ENCODE data around the gene GRN. TPM values are rescaled to one million over a fixed set of nuclear protein-coding genes. Genes with fewer than 3 reads are reported as not detected.
A peak's percentile ranks its signal among the peaks of the same experiment; 100 is the strongest.

The GRN gene
- total RNA-seq, 2 donors from 2014 or later: 65.0 to 73.0 TPM

- no peaks in the 10 kb centered on the region for H3K36me3 Mint-ChIP-seq
- DNase-seq (ENCODE audit: low spot score in 2 of 2): peak; percentile 69 to 83
- ATAC-seq: peak; percentile 54 to 80
- H3K27ac Mint-ChIP-seq: no peak overlapping the region
- no peaks in the 10 kb centered on the region for H3K9me3 Mint-ChIP-seq
Measured at GRCh38 chr17:44350733-44351226, 5.7 kb downstream of the GRN start.

GRCh38 chr17:44351464-44351863, 6.4 kb downstream of the GRN start:
- Mint-ChIP-seq H3K9me3 (no peaks in the 10 kb centered on the region), H3K27ac (no peak overlapping the region), H3K36me3 (no peaks in the 10 kb centered on the region)
- DNase-seq (ENCODE audit: low spot score in 2 of 2) (no peak), ATAC-seq (no peak)

DNA sequence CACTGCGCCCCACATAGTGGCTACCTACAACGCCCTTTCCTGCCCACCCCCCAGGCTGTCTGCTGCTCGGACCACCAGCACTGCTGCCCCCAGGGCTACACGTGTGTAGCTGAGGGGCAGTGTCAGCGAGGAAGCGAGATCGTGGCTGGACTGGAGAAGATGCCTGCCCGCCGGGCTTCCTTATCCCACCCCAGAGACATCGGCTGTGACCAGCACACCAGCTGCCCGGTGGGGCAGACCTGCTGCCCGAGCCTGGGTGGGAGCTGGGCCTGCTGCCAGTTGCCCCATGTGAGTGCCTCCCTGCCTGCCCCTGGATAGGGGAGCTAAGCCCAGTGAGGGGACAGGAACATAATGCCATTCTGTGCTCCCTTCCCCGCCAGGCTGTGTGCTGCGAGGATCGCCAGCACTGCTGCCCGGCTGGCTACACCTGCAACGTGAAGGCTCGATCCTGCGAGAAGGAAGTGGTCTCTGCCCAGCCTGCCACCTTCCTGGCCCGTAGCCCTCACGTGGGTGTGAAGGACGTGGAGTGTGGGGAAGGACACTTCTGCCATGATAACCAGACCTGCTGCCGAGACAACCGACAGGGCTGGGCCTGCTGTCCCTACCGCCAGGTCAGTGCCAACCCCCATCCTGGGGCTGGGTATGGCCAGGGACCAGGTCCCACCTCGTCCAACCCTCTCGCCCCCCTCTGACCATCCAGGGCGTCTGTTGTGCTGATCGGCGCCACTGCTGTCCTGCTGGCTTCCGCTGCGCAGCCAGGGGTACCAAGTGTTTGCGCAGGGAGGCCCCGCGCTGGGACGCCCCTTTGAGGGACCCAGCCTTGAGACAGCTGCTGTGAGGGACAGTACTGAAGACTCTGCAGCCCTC, 7.1 kb downstream of the GRN start:
- no peak for DNase-seq (ENCODE audit: low spot score in 2 of 2)
- H3K36me3 Mint-ChIP-seq: no peaks in the 10 kb centered on the region
- no peak for ATAC-seq
- no peaks in the 10 kb centered on the region for H3K9me3 Mint-ChIP-seq
- no peak overlapping the region for H3K27ac Mint-ChIP-seq

DNA sequence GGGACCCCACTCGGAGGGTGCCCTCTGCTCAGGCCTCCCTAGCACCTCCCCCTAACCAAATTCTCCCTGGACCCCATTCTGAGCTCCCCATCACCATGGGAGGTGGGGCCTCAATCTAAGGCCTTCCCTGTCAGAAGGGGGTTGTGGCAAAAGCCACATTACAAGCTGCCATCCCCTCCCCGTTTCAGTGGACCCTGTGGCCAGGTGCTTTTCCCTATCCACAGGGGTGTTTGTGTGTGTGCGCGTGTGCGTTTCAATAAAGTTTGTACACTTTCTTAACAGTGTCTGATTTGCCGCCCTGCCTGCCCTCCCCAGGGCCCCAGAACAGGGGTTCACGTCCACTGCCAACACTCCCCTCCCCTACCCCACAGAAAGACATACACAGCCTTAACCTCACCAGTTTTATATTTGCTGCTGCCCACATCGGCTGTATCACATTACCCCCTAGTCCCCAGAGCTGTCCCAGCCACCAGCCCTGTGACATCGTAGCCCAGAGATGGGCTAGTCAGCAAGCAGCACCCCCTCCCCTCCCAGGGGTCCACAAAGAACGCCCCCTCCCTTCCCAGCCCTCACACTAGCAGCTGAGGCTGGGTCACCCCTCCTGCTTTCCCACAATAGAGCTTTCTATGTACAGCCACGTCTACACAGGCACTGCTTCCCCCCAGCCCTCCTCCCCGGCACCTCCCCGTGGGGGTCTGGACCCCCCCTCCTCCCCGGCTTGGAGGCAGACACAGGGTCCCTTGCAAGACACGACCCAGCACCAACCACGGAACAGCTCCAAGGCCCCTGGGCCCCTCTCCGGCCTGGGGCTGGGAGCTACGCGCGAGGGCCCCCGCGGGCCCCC, 7.9 kb downstream of the GRN start:
- no peak for ATAC-seq
- DNase-seq (ENCODE audit: low spot score in 2 of 2): no peak
- H3K27ac Mint-ChIP-seq: no peak overlapping the region
- no peaks in the 10 kb centered on the region for H3K9me3 Mint-ChIP-seq
- no peaks in the 10 kb centered on the region for H3K36me3 Mint-ChIP-seq

GRCh38 chr17:44353672-44354331, 8.7 kb downstream of the GRN start:
- ATAC-seq (peak; percentile 16 to 40), DNase-seq (ENCODE audit: low spot score in 2 of 2) (no peak)
- Mint-ChIP-seq H3K36me3 (no peaks in the 10 kb centered on the region), H3K27ac (no peak overlapping the region), H3K9me3 (no peaks in the 10 kb centered on the region)

DNA sequence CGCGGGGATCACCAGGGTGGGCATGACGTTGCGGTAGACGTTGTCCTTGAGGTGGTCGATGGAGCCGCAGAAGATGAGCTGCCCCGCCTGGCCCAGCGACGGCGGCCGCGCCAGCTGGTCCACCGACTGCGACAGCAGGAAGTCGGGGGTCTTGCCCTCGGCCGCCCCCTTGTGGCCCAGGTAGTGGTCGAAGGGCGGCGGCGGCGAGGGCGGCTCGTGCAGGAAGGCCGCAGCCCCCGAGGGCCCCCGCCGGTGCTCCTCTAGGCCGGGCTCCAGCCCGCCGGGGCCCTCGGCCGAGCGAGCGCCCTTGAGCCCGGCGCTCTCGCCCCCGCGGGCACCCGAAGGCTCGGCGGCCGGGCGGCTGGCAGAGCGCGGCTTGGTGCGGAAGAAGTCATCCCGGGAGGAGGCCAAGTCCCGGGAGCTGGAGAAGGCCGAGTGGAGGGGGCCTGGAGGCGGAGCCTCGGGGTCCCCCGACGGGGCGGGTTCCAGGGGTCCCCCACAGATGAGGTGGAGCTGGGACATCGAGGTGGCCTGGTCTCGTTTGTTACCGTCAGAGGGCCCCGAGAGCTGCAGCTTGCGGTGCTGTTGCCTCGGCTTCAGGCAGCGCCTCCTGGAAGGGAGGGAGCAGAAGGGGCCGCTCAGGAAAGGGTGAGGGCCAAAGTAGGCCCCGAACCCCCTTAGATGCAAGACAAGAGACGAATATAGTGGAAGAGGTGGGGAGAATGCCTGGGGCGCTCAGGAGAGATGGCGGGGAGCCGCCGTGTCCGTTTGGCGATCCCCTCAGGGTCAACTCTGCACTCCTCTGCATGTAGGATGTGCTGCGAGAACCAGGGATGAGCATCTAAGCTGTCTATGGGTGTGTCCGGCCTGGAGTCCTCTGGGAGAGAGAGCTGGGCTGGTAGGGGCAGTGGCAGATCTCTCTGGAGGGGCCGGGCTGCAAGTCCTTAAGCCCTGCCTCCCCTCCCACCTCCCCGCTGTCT, 9.8 kb downstream of the GRN start:
- Mint-ChIP-seq H3K9me3 (no peaks in the 10 kb centered on the region), H3K36me3 (no peaks in the 10 kb centered on the region), H3K27ac (no peak overlapping the region)
- peak in 1 of 2 donors; percentile 56 for ATAC-seq
- DNase-seq (ENCODE audit: low spot score in 2 of 2): peak in 1 of 2 donors; percentile 69

GRCh38 chr17:44355642-44356099, 10.6 kb downstream of the GRN start:
- no peak overlapping the region for H3K27ac Mint-ChIP-seq
- H3K36me3 Mint-ChIP-seq: no peaks in the 10 kb centered on the region
- no peak for DNase-seq (ENCODE audit: low spot score in 2 of 2)
- ATAC-seq: no peak
- H3K9me3 Mint-ChIP-seq: no peaks in the 10 kb centered on the region

GRCh38 chr17:44356241-44356640, 11.1 kb downstream of the GRN start:
- DNase-seq (ENCODE audit: low spot score in 2 of 2): no peak

GRCh38 chr17:44358066-44358465, 13.0 kb downstream of the GRN start:
- DNase-seq (ENCODE audit: low spot score in 2 of 2): no peak
- no peaks in the 10 kb centered on the region for H3K9me3 Mint-ChIP-seq
- no peaks in the 10 kb centered on the region for H3K36me3 Mint-ChIP-seq
- no peak for ATAC-seq
- no peak overlapping the region for H3K27ac Mint-ChIP-seq

More at GRCh38 chr17:44356241-44356640, 11.1 kb downstream of the GRN start:
- no peak for ATAC-seq
- Mint-ChIP-seq H3K9me3 (no peaks in the 10 kb centered on the region), H3K36me3 (no peaks in the 10 kb centered on the region), H3K27ac (no peak overlapping the region)

- no peak for ATAC-seq
- no peaks in the 10 kb centered on the region for H3K36me3 Mint-ChIP-seq
- DNase-seq (ENCODE audit: low spot score in 2 of 2): no peak
- H3K9me3 Mint-ChIP-seq: no peaks in the 10 kb centered on the region
- H3K27ac Mint-ChIP-seq: no peak overlapping the region
Measured at GRCh38 chr17:44359006-44359405, 13.9 kb downstream of the GRN start.

DNA sequence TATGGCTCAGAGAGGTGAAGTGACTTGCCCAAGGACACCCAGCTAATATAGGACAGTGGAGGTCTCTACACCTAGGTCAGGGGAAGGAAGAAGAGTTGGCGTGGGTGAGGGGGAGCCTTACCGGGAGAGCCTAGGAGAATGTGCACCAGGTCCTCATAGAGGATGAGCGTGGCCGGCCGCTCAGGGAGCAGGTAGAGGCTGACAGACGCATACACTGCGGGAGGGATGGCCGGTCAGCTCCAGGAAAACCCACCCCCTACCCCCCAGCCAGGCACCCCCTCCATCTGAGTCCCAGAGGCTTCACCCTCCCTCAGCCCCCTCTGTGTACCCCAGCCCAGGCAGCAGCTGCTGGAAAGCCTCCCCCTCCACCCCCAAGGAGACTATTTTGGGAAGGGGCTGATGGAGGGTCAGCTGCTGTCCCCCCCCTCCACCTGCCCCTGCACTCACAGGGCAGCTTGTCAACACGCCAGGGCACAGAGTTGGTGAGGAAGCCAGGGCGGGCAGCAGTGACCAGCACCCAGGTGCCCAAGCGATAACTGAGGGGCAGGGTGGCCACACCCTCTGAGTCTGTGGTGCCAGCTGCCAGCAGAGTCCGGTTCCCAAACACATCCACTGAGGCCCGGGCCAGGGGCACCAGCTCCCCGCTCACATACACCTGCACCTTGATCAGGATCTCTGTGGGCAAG, 14.5 kb downstream of the GRN start:
- H3K36me3 Mint-ChIP-seq: no peaks in the 10 kb centered on the region
- ATAC-seq: no peak
- H3K9me3 Mint-ChIP-seq: no peaks in the 10 kb centered on the region
- H3K27ac Mint-ChIP-seq: no peak overlapping the region
- no peak for DNase-seq (ENCODE audit: low spot score in 2 of 2)

GRCh38 chr17:44360144-44360533, 15.0 kb downstream of the GRN start:
- no peak for ATAC-seq
- Mint-ChIP-seq H3K9me3 (no peaks in the 10 kb centered on the region), H3K36me3 (no peaks in the 10 kb centered on the region), H3K27ac (no peak overlapping the region)
- no peak for DNase-seq (ENCODE audit: low spot score in 2 of 2)

- no peaks in the 10 kb centered on the region for H3K36me3 Mint-ChIP-seq
- no peak overlapping the region for H3K27ac Mint-ChIP-seq
- no peaks in the 10 kb centered on the region for H3K9me3 Mint-ChIP-seq
- DNase-seq (ENCODE audit: low spot score in 2 of 2) (no peak), ATAC-seq (no peak)
Measured at GRCh38 chr17:44360826-44361225, 15.7 kb downstream of the GRN start.

- ATAC-seq: no peak
- no peaks in the 10 kb centered on the region for H3K36me3 Mint-ChIP-seq
- no peak for DNase-seq (ENCODE audit: low spot score in 2 of 2)
- H3K27ac Mint-ChIP-seq: no peak overlapping the region
- H3K9me3 Mint-ChIP-seq: no peaks in the 10 kb centered on the region
Measured at GRCh38 chr17:44361292-44362260, 16.5 kb downstream of the GRN start.

Data from activated naive CD4-positive, alpha-beta T cell treated with anti-CD3 and anti-CD28 coated beads, Interleukin-2, amount 50 U/mL, for 72 hours (primary cell).